ENCODE results near the gene RAB8B. TPM values are rescaled to one million over a fixed set of nuclear protein-coding genes. Genes with fewer than 3 reads are reported as not detected.

RAB8B gene
- total RNA-seq, 2 donors from 2014 or later: 55.2 to 64.1 TPM

DNA sequence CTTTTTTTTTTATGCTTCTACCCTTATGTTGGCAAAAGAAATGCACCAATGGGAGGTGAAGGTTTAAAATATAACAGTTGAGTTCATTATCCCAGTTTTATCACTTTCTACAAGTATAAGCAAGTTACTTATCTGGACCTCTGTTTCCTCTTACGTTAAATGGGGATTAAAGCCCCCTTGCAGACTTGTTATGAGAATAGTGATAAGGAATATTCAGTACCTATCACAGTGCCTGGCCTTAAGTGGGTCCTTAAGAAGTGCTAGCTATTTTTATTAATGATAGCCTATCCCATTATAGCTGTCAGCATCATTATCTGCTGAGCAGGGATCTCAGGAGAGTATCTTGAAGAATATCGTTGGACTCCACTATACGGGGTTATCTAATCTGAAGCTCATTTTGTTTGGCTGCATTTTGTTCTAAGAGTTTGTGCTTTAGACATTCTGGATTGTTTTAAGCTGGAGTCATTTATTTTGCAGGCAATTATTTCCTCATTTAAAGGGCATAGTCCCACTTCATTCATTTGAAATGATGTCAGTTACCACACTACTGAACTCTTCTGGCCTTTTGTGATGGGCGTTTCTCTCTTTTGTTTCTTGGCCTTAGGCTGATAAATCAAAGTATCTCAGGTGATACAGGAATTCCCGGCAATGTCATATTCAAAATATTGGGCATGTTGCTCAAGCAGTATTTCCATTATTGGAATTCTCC, 28.8 kb downstream of the RAB8B start:
- ATAC-seq (ENCODE audit: insufficient number of reproducible peaks, low FRiP score, low read depth): peak; percentile 45
- DNase-seq (ENCODE audit: low spot score): no peak
- H3K9me3 ChIP-seq: no peaks in the 10 kb centered on the region
- peaks cover 27 to 43% of the 10 kb centered on the region in 2 donors for H3K4me1 ChIP-seq (ENCODE audit: control insufficient read depth in 1 of 2, low read depth in 2 of 2)
- no peaks in the 10 kb centered on the region for H3K27me3 ChIP-seq (replicated peaks; ENCODE audit: insufficient read depth)
- no peaks in the 10 kb centered on the region for H3K36me3 ChIP-seq
- no peak overlapping the region for H3K4me3 ChIP-seq
- H3K27ac ChIP-seq: peak overlapping the region in 1 of 2 donors; percentile 45
- TF ChIP-seq, protein P1, sequence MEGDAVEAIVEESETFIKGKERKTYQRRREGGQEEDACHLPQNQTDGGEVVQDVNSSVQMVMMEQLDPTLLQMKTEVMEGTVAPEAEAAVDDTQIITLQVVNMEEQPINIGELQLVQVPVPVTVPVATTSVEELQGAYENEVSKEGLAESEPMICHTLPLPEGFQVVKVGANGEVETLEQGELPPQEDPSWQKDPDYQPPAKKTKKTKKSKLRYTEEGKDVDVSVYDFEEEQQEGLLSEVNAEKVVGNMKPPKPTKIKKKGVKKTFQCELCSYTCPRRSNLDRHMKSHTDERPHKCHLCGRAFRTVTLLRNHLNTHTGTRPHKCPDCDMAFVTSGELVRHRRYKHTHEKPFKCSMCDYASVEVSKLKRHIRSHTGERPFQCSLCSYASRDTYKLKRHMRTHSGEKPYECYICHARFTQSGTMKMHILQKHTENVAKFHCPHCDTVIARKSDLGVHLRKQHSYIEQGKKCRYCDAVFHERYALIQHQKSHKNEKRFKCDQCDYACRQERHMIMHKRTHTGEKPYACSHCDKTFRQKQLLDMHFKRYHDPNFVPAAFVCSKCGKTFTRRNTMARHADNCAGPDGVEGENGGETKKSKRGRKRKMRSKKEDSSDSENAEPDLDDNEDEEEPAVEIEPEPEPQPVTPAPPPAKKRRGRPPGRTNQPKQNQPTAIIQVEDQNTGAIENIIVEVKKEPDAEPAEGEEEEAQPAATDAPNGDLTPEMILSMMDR (IDR thresholded peaks at IDR 0.05): no peak

DNA sequence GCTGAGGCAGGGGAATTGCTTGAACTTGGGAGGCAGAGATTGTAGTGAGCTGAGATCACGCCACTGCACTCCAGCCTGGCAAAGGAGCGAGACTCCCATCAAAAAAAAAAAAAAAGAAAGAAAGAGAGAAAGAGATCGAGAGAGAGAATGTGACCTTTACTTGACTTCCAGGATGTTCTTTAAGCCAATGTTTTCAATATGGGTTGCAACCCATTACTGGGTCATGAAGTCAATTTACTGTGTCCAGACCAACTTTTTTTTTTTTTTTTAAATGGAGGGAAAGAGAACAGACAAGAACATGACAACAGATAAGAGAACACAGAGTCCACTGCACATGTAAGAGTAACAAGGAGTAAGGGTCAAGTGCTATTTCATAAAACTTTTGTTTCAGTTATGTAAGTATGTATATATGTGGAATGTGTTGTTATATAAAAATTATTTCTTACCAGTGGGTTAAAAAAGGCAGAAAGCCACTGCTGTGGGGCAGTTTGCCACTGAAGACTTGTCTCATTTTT, 29.8 kb downstream of the RAB8B start:
- ATAC-seq (ENCODE audit: insufficient number of reproducible peaks, low FRiP score, low read depth): no peak
- peak overlapping the region in 1 of 2 donors; percentile 45 for H3K27ac ChIP-seq
- TF ChIP-seq, protein P1 (IDR thresholded peaks at IDR 0.05): no peak
- no peak for DNase-seq (ENCODE audit: low spot score)
- H3K27me3 ChIP-seq (replicated peaks; ENCODE audit: insufficient read depth): no peaks in the 10 kb centered on the region
- H3K36me3 ChIP-seq: no peaks in the 10 kb centered on the region
- no peak overlapping the region for H3K4me3 ChIP-seq
- no peaks in the 10 kb centered on the region for H3K9me3 ChIP-seq
- peaks cover 20 to 36% of the 10 kb centered on the region in 2 donors for H3K4me1 ChIP-seq (ENCODE audit: control insufficient read depth in 1 of 2, low read depth in 2 of 2)

- DNase-seq (ENCODE audit: low spot score): no peak
- peaks cover 20 to 40% of the 10 kb centered on the region in 2 donors for H3K4me1 ChIP-seq (ENCODE audit: control insufficient read depth in 1 of 2, low read depth in 2 of 2)
- no peaks in the 10 kb centered on the region for H3K27me3 ChIP-seq (replicated peaks; ENCODE audit: insufficient read depth)
- TF ChIP-seq, protein P1 (IDR thresholded peaks at IDR 0.05): no peak
- H3K4me3 ChIP-seq: no peak overlapping the region
- peak overlapping the region in 1 of 2 donors; percentile 25 for H3K27ac ChIP-seq
- no peaks in the 10 kb centered on the region for H3K36me3 ChIP-seq
- H3K9me3 ChIP-seq: no peaks in the 10 kb centered on the region
- peak; percentile 54 for ATAC-seq (ENCODE audit: insufficient number of reproducible peaks, low FRiP score, low read depth)
Observed at GRCh38 chr15:63221346-63221745, 31.9 kb downstream of the RAB8B start.

DNA sequence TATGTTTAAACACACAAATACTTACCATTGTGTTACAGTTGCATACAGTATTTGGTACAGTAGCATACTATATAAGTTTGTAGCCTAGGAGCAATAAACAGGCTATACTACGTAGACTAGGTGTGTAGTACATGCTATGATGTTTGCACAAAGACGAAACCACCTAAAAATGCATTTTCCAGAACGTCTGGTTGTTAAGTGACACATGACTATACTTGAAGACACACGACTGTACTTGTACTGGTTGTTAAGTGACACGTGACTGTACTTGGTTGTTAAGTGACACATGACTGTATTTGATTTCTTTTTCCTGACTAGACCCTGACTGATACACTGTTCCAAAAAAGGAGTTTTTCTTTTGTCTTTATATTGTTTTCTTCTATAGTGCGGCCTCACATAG, 34.1 kb downstream of the RAB8B start:
- Histone ChIP-seq H3K4me1 (ENCODE audit: control insufficient read depth in 1 of 2, low read depth in 2 of 2) (peaks cover 9 to 37% of the 10 kb centered on the region in 2 donors), H3K4me3 (no peak overlapping the region), H3K27me3 (replicated peaks; ENCODE audit: insufficient read depth) (no peaks in the 10 kb centered on the region), H3K27ac (no peak overlapping the region), H3K9me3 (no peaks in the 10 kb centered on the region), H3K36me3 (no peaks in the 10 kb centered on the region)
- TF ChIP-seq, protein P1 (IDR thresholded peaks at IDR 0.05): no peak
- ATAC-seq (ENCODE audit: insufficient number of reproducible peaks, low FRiP score, low read depth) (no peak), DNase-seq (ENCODE audit: low spot score) (no peak)

- H3K9me3 ChIP-seq: no peaks in the 10 kb centered on the region
- no peak for ATAC-seq (ENCODE audit: insufficient number of reproducible peaks, low FRiP score, low read depth)
- TF ChIP-seq, protein P1 (IDR thresholded peaks at IDR 0.05): no peak
Observed at GRCh38 chr15:63225381-63225780, 36.0 kb downstream of the RAB8B start.

More at GRCh38 chr15:63225381-63225780, 36.0 kb downstream of the RAB8B start:
- Histone ChIP-seq H3K4me3 (no peak overlapping the region), H3K4me1 (ENCODE audit: control insufficient read depth in 1 of 2, low read depth in 2 of 2) (peaks cover 3 to 24% of the 10 kb centered on the region in 2 donors), H3K27ac (no peak overlapping the region), H3K27me3 (replicated peaks; ENCODE audit: insufficient read depth) (no peaks in the 10 kb centered on the region), H3K36me3 (no peaks in the 10 kb centered on the region)
- DNase-seq (ENCODE audit: low spot score): no peak

All from thoracic aorta (tissue), 2 donors.